ENCODE measurements around the gene KLHDC7A. TPM values are rescaled to one million over a fixed set of nuclear protein-coding genes. Genes with fewer than 3 reads are reported as not detected.

The KLHDC7A gene
- polyA plus RNA-seq, 1 donor from 2014 or later = 0.04 TPM

GRCh38 chr1:18501833-18502232 lies 21.1 kb downstream of the KLHDC7A start:
- H3K9ac ChIP-seq (ENCODE audit: low read length) = no peak overlapping the region
- H3K36me3 ChIP-seq (ENCODE audit: insufficient read depth, low read length) = no peaks in the 10 kb centered on the region
- no peak overlapping the region for H3K4me2 ChIP-seq (ENCODE audit: low read length)
- no peaks in the 10 kb centered on the region for H3F3A ChIP-seq (ENCODE audit: insufficient read depth, low read length, poor library complexity, severe bottlenecking)
- no peak overlapping the region for H3K4me3 ChIP-seq (ENCODE audit: low read length)
- H3K27me3 ChIP-seq (ENCODE audit: insufficient read depth, low read depth, low read length) = no peaks in the 10 kb centered on the region
- no peaks in the 10 kb centered on the region for H3K9me2 ChIP-seq (ENCODE audit: insufficient read depth, low read length)
- no peaks in the 10 kb centered on the region for H3K79me2 ChIP-seq (replicated peaks; ENCODE audit: insufficient read depth, low read length)
- TF ChIP-seq EP300 (conservative IDR thresholded peaks at IDR 0.05; ENCODE audit: poor library complexity, severe bottlenecking) (no peak), REST (IDR thresholded peaks at IDR 0.05; ENCODE audit: borderline replicate concordance) (no peak), TAF1 (IDR thresholded peaks at IDR 0.05; ENCODE audit: low read depth) (no peak), RAD21 (conservative IDR thresholded peaks at IDR 0.05) (no peak), SMC3 (conservative IDR thresholded peaks at IDR 0.05; ENCODE audit: poor library complexity) (no peak)
- H3K9me3 ChIP-seq (ENCODE audit: low read length) = no peaks in the 10 kb centered on the region
- H2AFZ ChIP-seq (ENCODE audit: low read depth, low read length) = no peak overlapping the region
- H4K20me1 ChIP-seq (ENCODE audit: insufficient read depth) = no peaks in the 10 kb centered on the region
- H3K27ac ChIP-seq (ENCODE audit: low read length) = no peak overlapping the region

GRCh38 chr1:18504609-18505008 lies 23.9 kb downstream of the KLHDC7A start:
- H3K36me3 ChIP-seq (ENCODE audit: insufficient read depth, low read length) = no peaks in the 10 kb centered on the region
- no peak overlapping the region for H3K4me2 ChIP-seq (ENCODE audit: low read length)
- H3K9ac ChIP-seq (ENCODE audit: low read length) = no peak overlapping the region
- H3K79me2 ChIP-seq (replicated peaks; ENCODE audit: insufficient read depth, low read length) = no peaks in the 10 kb centered on the region
- no peaks in the 10 kb centered on the region for H3K9me2 ChIP-seq (ENCODE audit: insufficient read depth, low read length)
- no peaks in the 10 kb centered on the region for H3K27me3 ChIP-seq (ENCODE audit: insufficient read depth, low read depth, low read length)
- no peaks in the 10 kb centered on the region for H3F3A ChIP-seq (ENCODE audit: insufficient read depth, low read length, poor library complexity, severe bottlenecking)
- no peak overlapping the region for H2AFZ ChIP-seq (ENCODE audit: low read depth, low read length)
- H4K20me1 ChIP-seq (ENCODE audit: insufficient read depth) = no peaks in the 10 kb centered on the region
- TF ChIP-seq REST (IDR thresholded peaks at IDR 0.05; ENCODE audit: borderline replicate concordance) (no peak), CTCF (IDR thresholded peaks at IDR 0.05; ENCODE audit: poor library complexity, severe bottlenecking) (no peak), EZH2 (IDR thresholded peaks at IDR 0.05; ENCODE audit: borderline replicate concordance, insufficient read depth, low read length, poor library complexity, severe bottlenecking) (no peak), SMC3 (conservative IDR thresholded peaks at IDR 0.05; ENCODE audit: poor library complexity) (no peak), TAF1 (IDR thresholded peaks at IDR 0.05; ENCODE audit: low read depth) (no peak), POLR2AphosphoS5 (IDR thresholded peaks at IDR 0.05) (no peak)
- peaks cover 3% of the 10 kb centered on the region for H3K9me3 ChIP-seq (ENCODE audit: low read length)
- H3K4me3 ChIP-seq (ENCODE audit: low read length) = no peak overlapping the region
- H3K27ac ChIP-seq (ENCODE audit: low read length) = no peak overlapping the region
